ENCODE results near the gene PHACTR1.

DNA sequence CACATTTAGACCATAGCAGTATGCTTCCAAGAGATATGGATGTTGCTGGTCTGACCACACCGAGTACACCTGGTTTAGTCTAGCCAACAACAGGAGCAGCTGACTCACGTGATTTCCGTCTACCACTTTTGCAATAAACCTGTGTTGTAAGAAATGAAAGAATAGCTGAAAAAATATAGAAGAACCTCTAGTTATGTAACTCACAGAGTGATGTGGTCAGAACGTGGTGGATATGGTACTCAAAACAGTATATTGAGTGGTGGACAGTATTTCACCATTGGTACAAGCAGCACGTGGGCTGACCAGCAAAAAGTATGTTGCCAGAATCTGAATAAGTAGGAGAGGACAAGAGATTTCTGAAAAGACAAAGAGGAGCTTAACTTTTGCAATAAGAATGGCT, 384.8 kb downstream of the PHACTR1 start:
- TF ChIP-seq, protein P1, sequence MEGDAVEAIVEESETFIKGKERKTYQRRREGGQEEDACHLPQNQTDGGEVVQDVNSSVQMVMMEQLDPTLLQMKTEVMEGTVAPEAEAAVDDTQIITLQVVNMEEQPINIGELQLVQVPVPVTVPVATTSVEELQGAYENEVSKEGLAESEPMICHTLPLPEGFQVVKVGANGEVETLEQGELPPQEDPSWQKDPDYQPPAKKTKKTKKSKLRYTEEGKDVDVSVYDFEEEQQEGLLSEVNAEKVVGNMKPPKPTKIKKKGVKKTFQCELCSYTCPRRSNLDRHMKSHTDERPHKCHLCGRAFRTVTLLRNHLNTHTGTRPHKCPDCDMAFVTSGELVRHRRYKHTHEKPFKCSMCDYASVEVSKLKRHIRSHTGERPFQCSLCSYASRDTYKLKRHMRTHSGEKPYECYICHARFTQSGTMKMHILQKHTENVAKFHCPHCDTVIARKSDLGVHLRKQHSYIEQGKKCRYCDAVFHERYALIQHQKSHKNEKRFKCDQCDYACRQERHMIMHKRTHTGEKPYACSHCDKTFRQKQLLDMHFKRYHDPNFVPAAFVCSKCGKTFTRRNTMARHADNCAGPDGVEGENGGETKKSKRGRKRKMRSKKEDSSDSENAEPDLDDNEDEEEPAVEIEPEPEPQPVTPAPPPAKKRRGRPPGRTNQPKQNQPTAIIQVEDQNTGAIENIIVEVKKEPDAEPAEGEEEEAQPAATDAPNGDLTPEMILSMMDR (conservative IDR thresholded peaks at IDR 0.05; ENCODE audit: low read depth, low read length), result no peak
- no peak for TF ChIP-seq EZH2 (IDR thresholded peaks at IDR 0.05; ENCODE audit: borderline replicate concordance, low read depth, low read length, poor library complexity, severe bottlenecking)
